Naive thymus-derived CD4-positive, alpha-beta T cell (primary cell): ENCODE results near the gene ARMC7. TPM values are rescaled to one million over a fixed set of nuclear protein-coding genes. Genes with fewer than 3 reads are reported as not detected.

Source experiments
- ATAC-seq: fragments of 150-1000 bp; cut with Tn5 transposase; 2 replicates; pipeline ENCODE4 v1.10.0; 2021; ENCODE audit warnings: mild to moderate bottlenecking, moderate library complexity
- CTCF ChIA-PET: fragments of 350-600 bp; sonication (Branson Sonifier 250); formaldehyde crosslinking; loops from one replicate; lab custom pipeline; 2021; ENCODE audit warnings: antibody characterized with exemption; lab: Charles Lee
- POLR2A ChIA-PET: fragments of 350-600 bp; sonication (Branson Sonifier 250); formaldehyde crosslinking; loops from one replicate; lab custom pipeline; 2021; ENCODE audit warnings: antibody characterized with exemption, inconsistent platforms; lab: Charles Lee
- DNase-seq, 9 donors: peaks; one replicate each; pipeline versions ENCODE4 v3.0.0 to v3.0.0-alpha.2; 2020 to 2022; ENCODE audit warnings: mixed read lengths in 1 of 9
- H3K27ac ChIP-seq: one replicate; pipeline ENCODE4 v1.7.0; 2013; ENCODE audit warnings: mild to moderate bottlenecking, low read depth, low read length, moderate library complexity
- H3K27me3 ChIP-seq, 2 donors: one replicate each; pipeline ENCODE4 v1.7.0; 2013; ENCODE audit warnings: low read length in 2 of 2, mild to moderate bottlenecking in 2 of 2, moderate library complexity in 2 of 2; ENCODE audit not compliant: control insufficient read depth in 2 of 2, insufficient read depth in 2 of 2
- H3K36me3 ChIP-seq, 3 experiments: 1 replicate in 2 of 3; 2 replicates in 1 of 3; pipeline ENCODE4 v1.7.0; 2013; ENCODE audit warnings: low read length in 3 of 3, mild to moderate bottlenecking in 3 of 3, moderate library complexity in 1 of 3; ENCODE audit not compliant: insufficient read depth in 3 of 3, control insufficient read depth in 2 of 3
- H3K4me1 ChIP-seq, 2 donors: one replicate each; pipeline ENCODE4 v1.7.0; 2013; ENCODE audit warnings: low read length in 2 of 2, mild to moderate bottlenecking in 2 of 2, moderate library complexity in 1 of 2; ENCODE audit not compliant: control insufficient read depth in 2 of 2, insufficient read depth in 2 of 2
- H3K4me3 ChIP-seq: 2 replicates; pipeline ENCODE4 v1.7.0; 2013; ENCODE audit warnings: mild to moderate bottlenecking, low read length
- H3K9me3 ChIP-seq, 3 experiments: 1 replicate in 2 of 3; 2 replicates in 1 of 3; pipeline ENCODE4 v1.7.0; 2013; ENCODE audit warnings: low read length in 3 of 3; ENCODE audit not compliant: control insufficient read depth in 2 of 3
- H3K27ac Mint-ChIP-seq, 9 donors: one replicate each; pipeline ENCODE4 v1.8.0; 2020 to 2022; ENCODE audit warnings: mixed read lengths in 9 of 9, mild to moderate bottlenecking in 8 of 9, moderate library complexity in 5 of 9, inconsistent platforms in 2 of 9
- H3K27me3 Mint-ChIP-seq, 5 donors: one replicate each; pipeline ENCODE4 v1.8.0; 2021 to 2022; ENCODE audit warnings: mixed read lengths in 5 of 5, mild to moderate bottlenecking in 1 of 5
- H3K36me3 Mint-ChIP-seq, 5 donors: one replicate each; pipeline ENCODE4 v1.8.0; 2020 to 2022; ENCODE audit warnings: mixed read lengths in 5 of 5, mild to moderate bottlenecking in 3 of 5, inconsistent platforms in 1 of 5
- H3K4me1 Mint-ChIP-seq, 7 donors: one replicate each; pipeline ENCODE4 v1.8.0; 2020 to 2022; ENCODE audit warnings: mixed read lengths in 7 of 7, mild to moderate bottlenecking in 3 of 7, inconsistent platforms in 1 of 7
- H3K4me3 Mint-ChIP-seq, 10 donors: one replicate each; pipeline ENCODE4 v1.8.0; 2020 to 2022; ENCODE audit warnings: mild to moderate bottlenecking in 10 of 10, mixed read lengths in 10 of 10, moderate library complexity in 6 of 10, inconsistent platforms in 2 of 10
- H3K9me3 Mint-ChIP-seq, 11 donors: one replicate each; pipeline ENCODE4 v1.8.0; 2020 to 2022; ENCODE audit warnings: mixed read lengths in 11 of 11, mild to moderate bottlenecking in 4 of 11, inconsistent platforms in 1 of 11, moderate library complexity in 1 of 11
- intact Hi-C, 2 donors: fragments of 100-400 bp; cut with micrococcal nuclease; formaldehyde crosslinking; loops; one replicate each; pipeline ENCODE4 v1.15.1; 2023
- polyA plus RNA-seq, 2 donors: library from polyadenylated mRNA; unstranded; fragments of 300-500 nt; fragmentation: Illumina TruSeq; gene quantifications; one replicate each; pipeline ENCODE4 v1.2.3, GENCODE V29; 2021
- total RNA-seq, 6 experiments: library from RNA in 5 of 6; stranded (reverse) in 5 of 6; gene quantifications; 1 replicate in 5 of 6; 2 replicates in 1 of 6; pipeline ENCODE4 v1.2.3 and lab custom pipeline; 2021 to 2026

ARMC7 gene
- total and polyA plus RNA-seq, 7 experiments from 2014 or later = 1.8 to 18.9 (median 10.5) TPM

GRCh38 chr17:75116737-75117136 is 7.0 kb downstream of the ARMC7 start:
- ChIA-PET CTCF (interaction anchor here (0.5 to 9.3 kb wide), 6 partner anchors 9 to 408 kb away, joined by 3 to 136 read pairs (median 26); partner anchors contain the start of genes LLGL2 and NUP85), POLR2A (interaction anchor here (0.6 to 1.7 kb wide), 4 partner anchors 9 to 85 kb away, joined by 3 to 5 read pairs (median 4); no protein-coding TSS in a partner anchor)
- intact Hi-C loops = no loop called here
- Histone ChIP-seq H3K36me3 (peaks cover 0 to 17% (median 0%) of the 10 kb centered on the region in 3 experiments), H3K27me3 (no peaks in the 10 kb centered on the region), H3K27ac (no peak overlapping the region), H3K4me3 (no peak overlapping the region), H3K4me1 (peaks cover 11 to 14% of the 10 kb centered on the region in 2 donors), H3K9me3 (no peaks in the 10 kb centered on the region)
- peaks cover 4 to 31% (median 12%) of the 10 kb centered on the region in 5 donors for H3K36me3 Mint-ChIP-seq
- H3K4me3 Mint-ChIP-seq = no peak overlapping the region
- no peak overlapping the region for H3K27ac Mint-ChIP-seq
- no peak for ATAC-seq
- H3K4me1 Mint-ChIP-seq = peaks cover 17 to 42% (median 33%) of the 10 kb centered on the region in 7 donors
- no peak for DNase-seq
- H3K9me3 Mint-ChIP-seq = no peaks in the 10 kb centered on the region
- no peaks in the 10 kb centered on the region for H3K27me3 Mint-ChIP-seq

DNA sequence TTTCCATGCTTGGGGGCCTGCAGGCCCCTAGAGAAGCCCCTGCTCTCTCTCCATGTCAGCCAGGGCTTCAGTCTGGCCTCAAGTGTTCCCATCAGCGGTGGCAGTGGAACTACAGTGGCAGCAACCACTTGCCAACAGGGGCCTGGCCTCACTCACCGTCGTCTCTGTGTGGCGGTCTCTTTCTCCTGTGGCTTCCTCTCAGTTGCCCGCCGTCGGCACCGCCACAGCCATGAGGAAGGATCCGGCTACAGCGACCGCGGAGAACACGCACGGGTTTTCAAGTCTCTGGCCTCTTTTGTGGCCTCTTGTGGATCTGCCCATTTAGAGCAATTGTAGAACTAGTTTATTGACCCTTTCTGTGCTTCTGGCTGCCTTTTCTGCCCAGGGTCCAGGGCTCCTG is 8.5 kb downstream of the ARMC7 start:
- Histone ChIP-seq H3K36me3 (peaks cover 0 to 17% (median 0%) of the 10 kb centered on the region in 3 experiments), H3K4me1 (peaks cover 11% of the 10 kb centered on the region in 2 donors), H3K27me3 (no peaks in the 10 kb centered on the region), H3K9me3 (no peaks in the 10 kb centered on the region), H3K27ac (no peak overlapping the region), H3K4me3 (no peak overlapping the region)
- intact Hi-C loops = no loop called here
- Mint-ChIP-seq H3K4me1 (peaks cover 11 to 37% (median 26%) of the 10 kb centered on the region in 7 donors), H3K4me3 (no peak overlapping the region), H3K36me3 (peaks cover 0 to 25% (median 7%) of the 10 kb centered on the region in 5 donors), H3K27ac (peak overlapping the region in 1 of 9 donors; percentile 28), H3K9me3 (no peaks in the 10 kb centered on the region), H3K27me3 (no peaks in the 10 kb centered on the region)
- no peak for DNase-seq
- ATAC-seq = no peak
- CTCF ChIA-PET = interaction anchor here (1.2 to 9.3 kb wide), 3 partner anchors 53 to 85 kb away, joined by 6 to 136 read pairs (median 102); partner anchors contain the start of gene NUP85
- POLR2A ChIA-PET = no interaction called here

DNA sequence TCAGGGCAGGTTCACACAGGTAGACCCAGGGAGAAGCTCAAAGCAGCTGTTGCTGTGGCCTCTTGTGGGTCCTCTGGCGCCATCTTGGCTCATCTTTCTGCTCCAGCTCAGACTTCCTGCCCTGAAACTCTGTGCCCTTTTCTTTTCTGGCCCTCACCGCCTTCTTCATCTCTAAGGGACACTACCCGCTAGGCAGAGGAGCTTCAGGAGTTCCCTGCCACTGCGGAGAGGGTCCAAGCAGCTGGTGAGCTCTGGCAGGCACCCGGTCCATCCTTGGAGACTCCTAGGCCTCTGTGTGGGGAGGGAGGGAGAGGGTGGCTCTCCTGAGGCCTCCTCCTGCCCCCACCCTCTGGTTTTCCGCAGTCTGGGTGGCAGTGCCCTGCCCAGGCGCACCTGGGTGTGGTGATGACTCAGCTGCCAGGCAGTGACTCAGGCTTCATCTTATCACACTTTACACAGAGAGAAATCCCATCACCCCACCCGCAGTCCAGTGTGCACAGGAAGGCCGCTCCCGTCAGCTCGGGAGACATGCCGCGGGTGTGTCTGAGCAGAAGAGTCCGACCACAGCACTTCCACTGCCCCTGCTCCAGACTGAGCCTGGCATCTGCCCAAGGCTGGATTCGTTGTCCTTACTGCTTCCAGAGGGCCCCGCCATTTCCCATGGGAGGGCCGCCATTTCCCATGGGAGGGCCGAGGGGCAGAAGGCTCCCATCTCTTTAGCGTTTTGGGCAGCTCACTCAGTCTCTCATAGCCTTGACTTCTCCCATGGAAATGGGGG is 14.5 kb downstream of the ARMC7 start:
- peak; percentile 80 for ATAC-seq
- H3K9me3 Mint-ChIP-seq = no peaks in the 10 kb centered on the region
- CTCF ChIA-PET = interaction anchor here (5.7 kb wide), 1 partner anchor 10 kb away, joined by 47 read pairs; no protein-coding TSS in a partner anchor
- DNase-seq = peak in 1 of 9 donors; percentile 48
- H3K27ac ChIP-seq = no peak overlapping the region
- H3K36me3 ChIP-seq = peaks cover 0 to 6% (median 0%) of the 10 kb centered on the region in 3 experiments
- peaks cover 24 to 40% (median 33%) of the 10 kb centered on the region in 7 donors for H3K4me1 Mint-ChIP-seq
- POLR2A ChIA-PET = interaction anchor here (0.6 to 2.3 kb wide), 5 partner anchors 10 to 63 kb away, joined by 3 to 11 read pairs (median 5); partner anchors contain the start of gene ARMC7
- H3K27me3 ChIP-seq = no peaks in the 10 kb centered on the region
- peaks cover 3 to 18% of the 10 kb centered on the region in 2 donors for H3K4me1 ChIP-seq
- intact Hi-C loops = loop anchor here in 1 of 2 donors (1.0 kb wide), 1 partner anchor 10 kb away; no protein-coding TSS in a partner anchor
- H3K4me3 ChIP-seq = no peak overlapping the region
- H3K36me3 Mint-ChIP-seq = peaks cover 0 to 29% (median 4%) of the 10 kb centered on the region in 5 donors
- H3K4me3 Mint-ChIP-seq = peak overlapping the region in 3 of 10 donors; percentile 6 to 81 (median 16)
- H3K9me3 ChIP-seq = no peaks in the 10 kb centered on the region
- peak overlapping the region in 6 of 9 donors; percentile 31 to 91 (median 58) for H3K27ac Mint-ChIP-seq
- H3K27me3 Mint-ChIP-seq = no peaks in the 10 kb centered on the region

DNA sequence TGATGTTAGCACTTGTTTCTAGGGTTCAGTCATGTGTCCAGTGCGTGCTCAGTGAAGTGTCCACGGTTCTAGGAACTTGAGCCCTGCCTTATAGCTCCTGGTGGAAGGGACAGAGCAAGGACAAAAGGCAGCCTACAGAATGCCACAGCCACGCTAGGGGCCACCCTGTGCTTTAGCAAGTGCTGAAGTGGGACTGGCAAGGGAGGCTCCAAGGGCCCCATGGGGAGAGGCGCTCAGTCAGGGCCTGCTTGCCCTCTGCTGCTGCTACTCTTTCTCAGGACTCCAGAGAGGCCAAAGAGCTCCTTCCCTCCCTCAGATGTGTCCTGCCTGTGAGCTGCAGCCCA is 15.0 kb downstream of the ARMC7 start:
- Histone ChIP-seq H3K4me3 (no peak overlapping the region), H3K27me3 (no peaks in the 10 kb centered on the region), H3K9me3 (no peaks in the 10 kb centered on the region), H3K27ac (no peak overlapping the region), H3K4me1 (peaks cover 3 to 18% of the 10 kb centered on the region in 2 donors), H3K36me3 (peaks cover 0 to 12% (median 0%) of the 10 kb centered on the region in 3 experiments)
- Mint-ChIP-seq H3K4me1 (peaks cover 24 to 43% (median 38%) of the 10 kb centered on the region in 7 donors), H3K27ac (peak overlapping the region in 5 of 9 donors; percentile 52 to 91 (median 69)), H3K4me3 (peak overlapping the region in 1 of 10 donors; percentile 81), H3K36me3 (peaks cover 0 to 29% (median 4%) of the 10 kb centered on the region in 5 donors), H3K27me3 (no peaks in the 10 kb centered on the region), H3K9me3 (no peaks in the 10 kb centered on the region)
- ATAC-seq = no peak
- no peak for DNase-seq
- intact Hi-C loops = loop anchor here in 1 of 2 donors (1.0 kb wide), 1 partner anchor 10 kb away; no protein-coding TSS in a partner anchor
- POLR2A ChIA-PET = interaction anchor here (0.6 to 2.3 kb wide), 3 partner anchors 10 to 63 kb away, joined by 3 to 11 read pairs (median 5); no protein-coding TSS in a partner anchor
- CTCF ChIA-PET = interaction anchor here (5.7 kb wide), 1 partner anchor 10 kb away, joined by 47 read pairs; no protein-coding TSS in a partner anchor

- ATAC-seq (no peak), DNase-seq (no peak)
- peaks cover 0 to 10% (median 0%) of the 10 kb centered on the region in 3 experiments for H3K36me3 ChIP-seq
- Mint-ChIP-seq H3K27me3 (no peaks in the 10 kb centered on the region), H3K36me3 (peaks cover 0 to 26% (median 2%) of the 10 kb centered on the region in 5 donors), H3K4me1 (peaks cover 31 to 45% (median 41%) of the 10 kb centered on the region in 7 donors), H3K4me3 (peak overlapping the region in 4 of 10 donors; percentile 8 to 58 (median 38)), H3K9me3 (no peaks in the 10 kb centered on the region), H3K27ac (peak overlapping the region in 7 of 9 donors; percentile 54 to 88 (median 73))
- H3K27ac ChIP-seq = no peak overlapping the region
- H3K4me1 ChIP-seq = peaks cover 8 to 25% of the 10 kb centered on the region in 2 donors
- ChIA-PET CTCF (interaction anchor here (5.7 kb wide), 1 partner anchor 11 kb away, joined by 47 read pairs; no protein-coding TSS in a partner anchor), POLR2A (interaction anchor here (1.1 kb wide), 1 partner anchor 10 kb away, joined by 5 read pairs; no protein-coding TSS in a partner anchor)
- no peaks in the 10 kb centered on the region for H3K27me3 ChIP-seq
- intact Hi-C loops = no loop called here
- no peak overlapping the region for H3K4me3 ChIP-seq
- H3K9me3 ChIP-seq = no peaks in the 10 kb centered on the region
Observed at GRCh38 chr17:75125984-75126383, 16.2 kb downstream of the ARMC7 start.

DNA sequence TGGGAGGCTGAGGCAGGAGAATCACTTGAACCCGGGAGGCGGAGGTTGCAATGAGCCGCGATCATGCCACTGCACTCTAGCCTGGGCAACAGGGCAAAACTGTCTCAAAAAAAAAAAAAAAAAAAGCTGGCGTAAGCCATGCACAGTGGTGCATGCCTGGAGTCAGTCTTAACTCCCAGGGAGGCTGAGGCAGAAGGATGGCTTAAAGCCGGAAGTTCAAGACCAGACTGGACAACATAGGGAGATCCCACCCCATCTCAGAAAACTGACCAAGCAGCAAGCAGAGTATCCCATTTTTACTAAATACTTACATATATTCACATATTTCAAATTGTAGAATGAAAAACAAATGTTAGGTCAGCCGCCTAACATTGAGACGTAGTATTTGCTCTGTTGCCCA is 17.2 kb downstream of the ARMC7 start:
- peaks cover 8 to 25% of the 10 kb centered on the region in 2 donors for H3K4me1 ChIP-seq
- Mint-ChIP-seq H3K27me3 (no peaks in the 10 kb centered on the region), H3K4me1 (peaks cover 31 to 41% (median 36%) of the 10 kb centered on the region in 7 donors), H3K36me3 (peaks cover 0 to 19% (median 0%) of the 10 kb centered on the region in 5 donors), H3K9me3 (no peaks in the 10 kb centered on the region), H3K27ac (peak overlapping the region in 2 of 9 donors; percentile 33 to 59), H3K4me3 (no peak overlapping the region)
- POLR2A ChIA-PET = interaction anchor here (0.6 to 1.2 kb wide), 2 partner anchors 43 to 1431 kb away, joined by 3 read pairs; no protein-coding TSS in a partner anchor
- CTCF ChIA-PET = interaction anchor here (0.6 to 5.7 kb wide), 5 partner anchors 12 to 253 kb away, joined by 3 to 47 read pairs (median 3); no protein-coding TSS in a partner anchor
- ATAC-seq (no peak), DNase-seq (no peak)
- H3K27me3 ChIP-seq = no peaks in the 10 kb centered on the region
- intact Hi-C loops = no loop called here
- H3K36me3 ChIP-seq = peaks cover 0 to 14% (median 0%) of the 10 kb centered on the region in 3 experiments
- no peak overlapping the region for H3K27ac ChIP-seq
- no peak overlapping the region for H3K4me3 ChIP-seq
- no peaks in the 10 kb centered on the region for H3K9me3 ChIP-seq
